Heart left ventricle (tissue), 16 donors: Measurements from ENCODE around the gene GPATCH2L. TPM values are rescaled to one million over a fixed set of nuclear protein-coding genes. Genes with fewer than 3 reads are reported as not detected.

ENCODE experiments used
- ATAC-seq, 4 donors: fragments of 200-7000 bp; cut with Tn5 transposase; one replicate each; pipeline ENCODE4 v1.9.1; 2020 to 2022; ENCODE audit warnings: moderate library complexity in 4 of 4, mild to moderate bottlenecking in 3 of 4, moderate number of reproducible peaks in 1 of 4
- DNase-seq, 5 donors: peaks; one replicate each; pipeline ENCODE4 v3.0.0-alpha.2; 2020
- H3K27ac ChIP-seq, 12 donors: fragments of 200-600 bp; sonication (generic) in 4 of 12; one replicate each; pipeline versions ENCODE4 v1.5.0 to v1.8.0; 2016 to 2022; ENCODE audit warnings: mild to moderate bottlenecking in 2 of 12
- H3K27me3 ChIP-seq, 9 donors: fragments of 200-600 bp; sonication (generic) in 2 of 9; one replicate each; pipeline versions ENCODE4 v1.5.1 to v1.8.0; 2016 to 2022; ENCODE audit warnings: mild to moderate bottlenecking in 3 of 9
- H3K36me3 ChIP-seq, 9 donors: fragments of 200-600 bp; sonication (generic) in 2 of 9; one replicate each; pipeline versions ENCODE4 v1.5.0 to v1.8.0; 2018 to 2022; ENCODE audit warnings: mild to moderate bottlenecking in 2 of 9
- H3K4me1 ChIP-seq, 12 donors: fragments of 200-600 bp; sonication (generic) in 4 of 12; one replicate each; pipeline versions ENCODE4 v1.5.0 to v1.8.0; 2016 to 2022; ENCODE audit warnings: mild to moderate bottlenecking in 3 of 12
- H3K4me3 ChIP-seq, 12 donors: fragments of 200-600 bp; sonication (generic) in 4 of 12; one replicate each; pipeline versions ENCODE4 v1.5.0 to v1.8.0; 2017 to 2022; ENCODE audit warnings: mild to moderate bottlenecking in 9 of 12, moderate library complexity in 4 of 12
- H3K9me3 ChIP-seq, 12 donors: fragments of 200-600 bp; sonication (generic) in 4 of 12; one replicate each; pipeline versions ENCODE4 v1.5.0 to v1.8.0; 2016 to 2022; ENCODE audit warnings: mild to moderate bottlenecking in 1 of 12
- CTCF ChIP-seq, 12 donors: fragments of 200-600 bp; sonication (generic) in 4 of 12; IDR thresholded peaks; one replicate each; pipeline versions ENCODE4 v1.5.0 to v1.8.0; 2018 to 2022; ENCODE audit warnings: antibody characterized with exemption in 12 of 12, mild to moderate bottlenecking in 5 of 12
- POLR2A ChIP-seq, 2 donors: fragments of 450-650 bp; IDR thresholded peaks; one replicate each; pipeline ENCODE4 v1.6.1; 2017; ENCODE audit warnings: antibody characterized with exemption in 2 of 2, mild to moderate bottlenecking in 2 of 2, moderate library complexity in 2 of 2
- WGBS, 4 donors: extraction: QIAGEN DNeasy Blood & Tissue Kit in 2 of 4; methylation state at CpG; one replicate each; pipeline versions ENCODE4 v1.1.5 to v1.1.7; 2013 to 2018; 5-methylcytosine and 5-hydroxymethylcytosine counted together
- intact Hi-C, 10 donors: fragments of 100-400 bp; cut with DNase I; formaldehyde crosslinking; loops; one replicate each; pipeline versions ENCODE4 v1.11.1 to v1.14.2; 2022
- polyA plus RNA-seq, 2 donors: library from polyadenylated mRNA; stranded (reverse); fragments of 200-250 nt; gene quantifications; one replicate each; pipeline ENCODE4 v1.2.3, GENCODE V29; 2013
- total RNA-seq, 9 donors: library from RNA; depleted of rRNA in 2 of 9; stranded (reverse); fragments of >200 nt in 2 of 9; fragmentation: NEBNext Ultra II Directional in 3 of 9; extraction: Animal tissue kit (Norgen Biotek cat#: 25700) in 3 of 9; gene quantifications; one replicate each; pipeline versions ENCODE4 v1.1.0 to v1.2.4, GENCODE V29; 2016 to 2023
- donor health status: ischemic (EF 13 %, LVEDD 7.1; RV severe dilation, severe dysfunction).
- donor health status: healthy with polysubstance abuse.
- donor health status: DM: no; HTN: yes; CAD: no.
- donor health status: DM: no; HTN: no; CAD: no.
- donor health status: ischemic (EF 25% LVEDD 6.9; RV normal size, moderate dysfunction).
- donor health status: ischemic (EF 25% LVEDD 5.7; RV mildly dilated, moderate dysfunction).
- donor health status: healthy.
- donor health status: DM: yes; HTN: yes; CAD: no.
- donor health status: ischemic (EF 35%, LVEDD 5.7; RV mildly dilated, moderate dysfunction).
- donor health status: nonischemic (EF 11% LVEDD 7.7; RV severe dilation, severe dysfunction).
- donor health status: DM: yes; HTN: yes; CAD: no.
- donor health status: PGD.
- donor health status: ischemic (EF 29% LVEDD 5.4; RV normal size, mild dysfunction).
- donor health status: nonischemic (EF 23%, LVEDD 6.1; RV moderate dilation, normal function).

GPATCH2L gene
- total and polyA plus RNA-seq, 11 donors: 5.7 to 32.8 (median 24.9) TPM

GRCh38 chr14:76117789-76118484 lies 33.8 kb upstream of the GPATCH2L start:
- Histone ChIP-seq H3K4me3 (no peak overlapping the region), H3K27ac (no peak overlapping the region), H3K27me3 (peaks cover 0 to 17% (median 0%) of the 10 kb centered on the region in 9 donors), H3K9me3 (no peaks in the 10 kb centered on the region), H3K4me1 (no peaks in the 10 kb centered on the region), H3K36me3 (no peaks in the 10 kb centered on the region)
- DNase-seq: no peak
- 43 to 62% (median 59%) methylated on average over 7 to 16 of the region's 16 CpGs for WGBS, 4 donors
- intact Hi-C loops: no loop called here
- no peak for ATAC-seq
- TF ChIP-seq CTCF (IDR thresholded peaks at IDR 0.05): no peak
- TF ChIP-seq POLR2A (IDR thresholded peaks at IDR 0.05): no peak

GRCh38 chr14:76118594-76118993 lies 33.1 kb upstream of the GPATCH2L start:
- H3K4me1 ChIP-seq: no peaks in the 10 kb centered on the region
- H3K9me3 ChIP-seq: no peaks in the 10 kb centered on the region
- no peaks in the 10 kb centered on the region for H3K36me3 ChIP-seq
- ATAC-seq: no peak
- no peak overlapping the region for H3K27ac ChIP-seq
- peaks cover 0 to 10% (median 0%) of the 10 kb centered on the region in 9 donors for H3K27me3 ChIP-seq
- TF ChIP-seq CTCF (IDR thresholded peaks at IDR 0.05): no peak
- no peak for TF ChIP-seq POLR2A (IDR thresholded peaks at IDR 0.05)
- intact Hi-C loops: no loop called here
- no peak overlapping the region for H3K4me3 ChIP-seq
- DNase-seq: no peak
- 83 to 86% (median 84%) methylated on average over 4 of the region's 4 CpGs for WGBS, 4 donors

GRCh38 chr14:76121089-76121748 lies 30.5 kb upstream of the GPATCH2L start:
- ATAC-seq: no peak
- TF ChIP-seq POLR2A (IDR thresholded peaks at IDR 0.05) (no peak), CTCF (IDR thresholded peaks at IDR 0.05) (no peak)
- Histone ChIP-seq H3K4me3 (no peak overlapping the region), H3K4me1 (no peaks in the 10 kb centered on the region), H3K27ac (no peak overlapping the region), H3K36me3 (no peaks in the 10 kb centered on the region), H3K27me3 (peaks cover 0 to 3% (median 0%) of the 10 kb centered on the region in 9 donors), H3K9me3 (no peaks in the 10 kb centered on the region)
- DNase-seq: no peak
- WGBS, 4 donors: 77 to 90% (median 80%) methylated on average over 4 of the region's 4 CpGs
- intact Hi-C loops: no loop called here

- Histone ChIP-seq H3K4me1 (no peaks in the 10 kb centered on the region), H3K27me3 (peaks cover 0 to 8% (median 0%) of the 10 kb centered on the region in 9 donors), H3K27ac (no peak overlapping the region), H3K9me3 (no peaks in the 10 kb centered on the region), H3K36me3 (no peaks in the 10 kb centered on the region), H3K4me3 (no peak overlapping the region)
- no peak for TF ChIP-seq CTCF (IDR thresholded peaks at IDR 0.05)
- TF ChIP-seq POLR2A (IDR thresholded peaks at IDR 0.05): no peak
- 71 to 76% (median 74%) methylated on average over 10 of the region's 10 CpGs for WGBS, 4 donors
- DNase-seq: no peak
- no peak for ATAC-seq
- intact Hi-C loops: no loop called here
These were observed 28.1 kb upstream of the GPATCH2L start for GRCh38 chr14:76123426-76124225.
